Measurements from ENCODE around the gene RPS6KA3. TPM values are rescaled to one million over a fixed set of nuclear protein-coding genes. Genes with fewer than 3 reads are reported as not detected.

The RPS6KA3 gene
- total RNA-seq, 1 experiment from 2014 or later: 8.3 TPM

DNA sequence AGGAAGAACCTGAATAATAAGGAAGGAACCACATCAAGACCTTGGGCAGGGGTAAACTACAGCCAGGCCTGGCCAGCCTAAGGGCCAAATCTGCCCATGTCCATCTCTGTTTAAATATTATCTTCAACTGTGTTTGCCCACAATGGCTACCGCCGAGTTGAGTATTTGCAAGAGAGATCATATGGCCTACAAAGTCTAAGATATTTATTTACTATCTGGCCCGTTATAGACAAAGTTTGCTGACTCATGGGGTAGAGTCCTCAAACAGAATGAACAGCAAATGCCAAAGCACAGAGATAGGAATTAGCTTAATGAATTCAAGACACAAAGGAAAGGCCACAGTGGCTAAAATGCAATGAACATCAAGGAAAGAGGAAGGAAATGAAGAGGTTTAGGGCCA is 44.8 kb downstream of the RPS6KA3 start:
- Histone ChIP-seq H3K36me3 (replicated peaks; ENCODE audit: control insufficient read depth, insufficient read depth, low read length) (no peaks in the 10 kb centered on the region), H3K4me3 (ENCODE audit: insufficient read depth, low read depth, low read length) (no peak overlapping the region), H3K27me3 (ENCODE audit: control insufficient read depth, insufficient read depth, low read length) (no peaks in the 10 kb centered on the region)
- no peak for DNase-seq

GRCh38 chrX:20218836-20219505 is 47.7 kb downstream of the RPS6KA3 start:
- no peak for DNase-seq
- H3K36me3 ChIP-seq (replicated peaks; ENCODE audit: control insufficient read depth, insufficient read depth, low read length): no peaks in the 10 kb centered on the region

DNA sequence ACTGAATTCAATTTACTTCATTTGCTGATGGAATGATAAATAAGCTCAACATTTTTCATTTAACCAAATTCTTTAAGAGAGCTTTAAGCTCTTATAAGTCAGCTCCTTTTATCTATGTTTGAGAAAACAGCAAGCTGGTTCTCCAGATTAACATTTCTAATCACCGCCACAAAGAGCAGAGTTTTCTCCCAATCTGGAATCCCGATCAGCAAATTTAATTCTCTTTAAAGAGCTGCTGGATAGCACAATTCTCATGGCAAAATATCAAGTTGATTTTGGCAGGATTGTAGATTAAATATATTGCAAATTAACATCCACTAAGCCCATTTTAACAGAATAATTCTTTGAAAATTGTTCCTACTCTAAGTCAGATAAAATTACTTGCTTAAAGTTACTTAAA is 48.8 kb downstream of the RPS6KA3 start:
- DNase-seq: no peak
- Histone ChIP-seq H3K27me3 (ENCODE audit: control insufficient read depth, insufficient read depth, low read length) (no peaks in the 10 kb centered on the region), H3K4me3 (ENCODE audit: insufficient read depth, low read depth, low read length) (no peak overlapping the region), H3K36me3 (replicated peaks; ENCODE audit: control insufficient read depth, insufficient read depth, low read length) (no peaks in the 10 kb centered on the region)

More at GRCh38 chrX:20218836-20219505, 47.7 kb downstream of the RPS6KA3 start:
- Histone ChIP-seq H3K27me3 (ENCODE audit: control insufficient read depth, insufficient read depth, low read length) (no peaks in the 10 kb centered on the region), H3K4me3 (ENCODE audit: insufficient read depth, low read depth, low read length) (no peak overlapping the region)

GRCh38 chrX:20217271-20217670 is 49.4 kb downstream of the RPS6KA3 start:
- H3K4me3 ChIP-seq (ENCODE audit: insufficient read depth, low read depth, low read length): no peak overlapping the region
- H3K36me3 ChIP-seq (replicated peaks; ENCODE audit: control insufficient read depth, insufficient read depth, low read length): no peaks in the 10 kb centered on the region
- H3K27me3 ChIP-seq (ENCODE audit: control insufficient read depth, insufficient read depth, low read length): no peaks in the 10 kb centered on the region
- no peak for DNase-seq

DNA sequence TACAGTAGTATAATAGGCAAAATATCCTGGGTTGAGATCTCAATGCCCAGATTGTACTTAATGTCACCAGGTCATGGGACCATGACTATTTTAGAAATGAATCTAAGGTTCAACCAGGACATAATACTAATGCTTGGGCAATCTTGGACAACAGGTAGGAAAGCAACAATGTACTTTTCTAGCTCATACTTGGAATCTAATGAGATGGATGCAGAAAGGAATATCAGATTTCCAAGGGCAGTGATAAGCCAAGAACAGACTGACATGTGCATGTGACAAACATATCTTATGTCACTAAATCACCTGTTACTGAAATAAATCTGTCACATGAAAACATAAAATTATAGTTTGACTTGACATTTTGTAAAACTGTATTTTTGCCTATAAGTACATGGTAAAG is 51.1 kb downstream of the RPS6KA3 start:
- Histone ChIP-seq H3K4me3 (ENCODE audit: insufficient read depth, low read depth, low read length) (no peak overlapping the region), H3K36me3 (replicated peaks; ENCODE audit: control insufficient read depth, insufficient read depth, low read length) (no peaks in the 10 kb centered on the region), H3K27me3 (ENCODE audit: control insufficient read depth, insufficient read depth, low read length) (no peaks in the 10 kb centered on the region)
- DNase-seq: no peak

GRCh38 chrX:20212486-20213089 is 54.1 kb downstream of the RPS6KA3 start:
- no peaks in the 10 kb centered on the region for H3K36me3 ChIP-seq (replicated peaks; ENCODE audit: control insufficient read depth, insufficient read depth, low read length)
- DNase-seq: no peak
- H3K4me3 ChIP-seq (ENCODE audit: insufficient read depth, low read depth, low read length): no peak overlapping the region
- no peaks in the 10 kb centered on the region for H3K27me3 ChIP-seq (ENCODE audit: control insufficient read depth, insufficient read depth, low read length)

GRCh38 chrX:20211261-20211786 is 55.4 kb downstream of the RPS6KA3 start:
- H3K4me3 ChIP-seq (ENCODE audit: insufficient read depth, low read depth, low read length): no peak overlapping the region
- no peaks in the 10 kb centered on the region for H3K36me3 ChIP-seq (replicated peaks; ENCODE audit: control insufficient read depth, insufficient read depth, low read length)
- DNase-seq: no peak
- no peaks in the 10 kb centered on the region for H3K27me3 ChIP-seq (ENCODE audit: control insufficient read depth, insufficient read depth, low read length)

GRCh38 chrX:20205927-20206708 is 60.6 kb downstream of the RPS6KA3 start:
- no peaks in the 10 kb centered on the region for H3K27me3 ChIP-seq (ENCODE audit: control insufficient read depth, insufficient read depth, low read length)
- no peak for DNase-seq
- no peaks in the 10 kb centered on the region for H3K36me3 ChIP-seq (replicated peaks; ENCODE audit: control insufficient read depth, insufficient read depth, low read length)
- H3K4me3 ChIP-seq (ENCODE audit: insufficient read depth, low read depth, low read length): no peak overlapping the region

GRCh38 chrX:20204351-20204750 is 62.4 kb downstream of the RPS6KA3 start:
- Histone ChIP-seq H3K27me3 (ENCODE audit: control insufficient read depth, insufficient read depth, low read length) (no peaks in the 10 kb centered on the region), H3K36me3 (replicated peaks; ENCODE audit: control insufficient read depth, insufficient read depth, low read length) (no peaks in the 10 kb centered on the region), H3K4me3 (ENCODE audit: insufficient read depth, low read depth, low read length) (no peak overlapping the region)
- DNase-seq: no peak

DNA sequence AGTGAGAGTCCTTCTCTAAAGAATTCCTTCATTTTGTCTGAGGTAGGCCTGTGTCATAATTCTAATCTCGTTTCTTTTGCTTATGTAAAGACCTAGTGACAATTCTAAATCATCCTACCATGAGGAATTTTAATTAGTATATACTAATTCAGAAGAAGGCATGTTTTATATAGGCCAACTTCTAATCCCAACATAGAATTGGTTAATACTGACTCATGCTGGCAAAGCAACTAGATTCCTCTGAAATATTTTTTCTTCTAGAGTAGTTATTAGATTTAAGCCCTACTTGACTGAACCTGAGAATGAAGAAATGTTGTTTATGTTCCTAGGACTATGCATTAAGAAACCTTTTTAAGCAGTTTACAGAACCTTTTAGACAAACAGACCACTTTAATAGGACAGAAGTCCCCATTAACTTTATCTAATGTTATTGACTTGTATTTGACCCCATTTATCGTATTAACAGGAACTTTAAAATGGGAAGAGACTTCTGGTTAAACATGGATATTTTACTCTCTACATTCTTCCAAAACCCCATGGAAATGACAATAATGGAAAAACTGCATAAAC is 69.0 kb downstream of the RPS6KA3 start:
- no peaks in the 10 kb centered on the region for H3K36me3 ChIP-seq (replicated peaks; ENCODE audit: control insufficient read depth, insufficient read depth, low read length)
- no peak for DNase-seq
- no peaks in the 10 kb centered on the region for H3K27me3 ChIP-seq (ENCODE audit: control insufficient read depth, insufficient read depth, low read length)
- H3K4me3 ChIP-seq (ENCODE audit: insufficient read depth, low read depth, low read length): no peak overlapping the region

DNA sequence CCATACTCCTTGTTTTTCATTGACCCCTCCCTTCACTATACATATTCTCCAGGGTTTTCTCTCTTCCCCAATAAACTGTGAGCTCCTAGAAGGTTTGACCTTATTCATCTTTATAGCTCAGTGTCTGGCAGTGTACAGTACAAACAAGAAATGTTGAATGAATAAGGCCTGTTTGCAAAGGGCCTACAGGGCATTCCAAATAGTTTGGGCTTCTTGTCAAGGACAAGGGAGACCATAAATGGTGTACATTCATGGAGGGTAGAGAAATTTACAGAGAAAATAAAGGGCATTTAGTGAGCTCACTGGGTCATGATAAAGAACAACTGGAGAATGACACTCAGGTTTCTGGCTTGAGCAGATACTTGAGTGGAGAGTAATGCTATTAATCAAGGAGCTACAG is 77.5 kb downstream of the RPS6KA3 start:
- no peak for DNase-seq
- Histone ChIP-seq H3K36me3 (replicated peaks; ENCODE audit: control insufficient read depth, insufficient read depth, low read length) (no peaks in the 10 kb centered on the region; the same call in 1 of the 2 replicates), H3K4me3 (ENCODE audit: insufficient read depth, low read depth, low read length) (no peak overlapping the region), H3K27me3 (ENCODE audit: control insufficient read depth, insufficient read depth, low read length) (no peaks in the 10 kb centered on the region)

DNA sequence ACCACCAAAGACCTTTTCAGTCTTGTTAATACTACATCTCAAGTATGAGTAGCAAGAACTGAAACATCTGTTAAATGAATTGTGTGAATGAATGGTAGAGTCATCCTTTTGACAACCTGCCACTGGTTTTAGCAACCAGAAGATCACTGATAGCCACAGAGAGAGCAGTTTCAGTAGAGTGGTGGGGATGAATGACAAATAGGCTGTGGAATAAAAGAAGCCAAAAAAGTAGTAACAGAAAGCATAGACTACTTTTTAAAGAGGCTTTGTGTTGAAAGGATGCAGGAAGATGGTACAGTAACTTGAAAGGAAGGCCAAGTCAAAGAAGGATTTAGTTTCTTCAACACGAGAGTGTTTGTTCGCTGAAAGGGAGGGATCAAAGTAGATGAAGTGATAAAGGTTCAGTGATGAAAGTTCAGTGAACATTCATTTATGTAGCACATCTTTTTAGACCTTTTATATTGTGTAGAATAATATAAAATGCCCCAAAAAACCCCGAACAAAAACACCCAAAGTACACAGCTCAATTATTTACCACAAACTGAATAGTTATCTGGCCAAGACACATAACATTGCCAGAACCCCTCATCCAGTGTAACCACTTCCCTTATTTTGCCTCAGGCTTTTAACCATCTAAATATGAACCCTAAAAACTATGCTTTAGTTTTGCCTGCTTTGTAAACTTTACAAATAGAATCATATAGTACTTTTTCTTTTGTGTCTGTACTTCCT is 84.9 kb downstream of the RPS6KA3 start:
- Histone ChIP-seq H3K36me3 (replicated peaks; ENCODE audit: control insufficient read depth, insufficient read depth, low read length) (no peaks in the 10 kb centered on the region; the same call in 1 of the 2 replicates), H3K27me3 (ENCODE audit: control insufficient read depth, insufficient read depth, low read length) (no peaks in the 10 kb centered on the region), H3K4me3 (ENCODE audit: insufficient read depth, low read depth, low read length) (no peak overlapping the region)
- no peak for DNase-seq

DNA sequence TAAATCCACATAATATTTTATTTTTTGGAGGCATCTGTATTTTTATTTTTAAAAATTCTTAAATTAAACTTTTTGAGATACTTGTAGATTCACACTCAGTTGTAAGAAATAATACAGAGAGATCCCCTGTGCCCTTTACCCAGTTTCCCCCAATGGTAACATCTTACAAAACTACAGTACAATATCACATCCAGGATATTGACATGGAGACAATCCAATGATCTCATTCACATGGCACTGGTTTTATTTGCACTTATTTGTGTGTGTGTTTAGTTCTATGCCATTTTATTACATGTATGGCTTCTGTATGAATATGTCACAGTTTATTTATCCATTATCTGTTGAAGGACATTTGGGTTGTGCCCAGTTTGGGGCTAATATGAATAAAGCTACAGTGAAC is 89.6 kb downstream of the RPS6KA3 start:
- H3K36me3 ChIP-seq (replicated peaks; ENCODE audit: control insufficient read depth, insufficient read depth, low read length): no peaks in the 10 kb centered on the region; the same call in 1 of the 2 replicates
- H3K27me3 ChIP-seq (ENCODE audit: control insufficient read depth, insufficient read depth, low read length): no peaks in the 10 kb centered on the region
- no peak overlapping the region for H3K4me3 ChIP-seq (ENCODE audit: insufficient read depth, low read depth, low read length)
- DNase-seq: no peak

- Histone ChIP-seq H3K4me3 (ENCODE audit: insufficient read depth, low read depth, low read length) (no peak overlapping the region), H3K36me3 (replicated peaks; ENCODE audit: control insufficient read depth, insufficient read depth, low read length) (no peaks in the 10 kb centered on the region; the same call in 1 of the 2 replicates), H3K27me3 (ENCODE audit: control insufficient read depth, insufficient read depth, low read length) (no peaks in the 10 kb centered on the region)
- no peak for DNase-seq
Observed at GRCh38 chrX:20173856-20174255, 92.9 kb downstream of the RPS6KA3 start.
